H9 (cell line): Measurements from ENCODE around the gene RPL15. TPM values are rescaled to one million over a fixed set of nuclear protein-coding genes. Genes with fewer than 3 reads are reported as not detected.

Source experiments
- DNase-seq: peaks from one replicate; pipeline ENCODE4 v3.0.0-alpha.2; 2017
- H2AFZ ChIP-seq: one replicate; pipeline ENCODE4 v1.6.1; 2013; ENCODE audit warnings: mild to moderate bottlenecking, low read length, control low read depth, moderate library complexity
- H2AK5ac ChIP-seq: 2 replicates; pipeline ENCODE4 v1.6.1; 2013; ENCODE audit warnings: low read length, control low read depth, mixed read lengths; ENCODE audit not compliant: insufficient read length
- H2BK120ac ChIP-seq: one replicate; pipeline ENCODE4 v1.6.1; 2013; ENCODE audit warnings: low read depth, mild to moderate bottlenecking, low read length, control low read depth, inconsistent platforms; ENCODE audit not compliant: poor library complexity, severe bottlenecking
- H2BK12ac ChIP-seq: 2 replicates; pipeline ENCODE4 v1.6.1; 2013; ENCODE audit warnings: low read length, control low read depth, mixed read lengths, low read depth; ENCODE audit not compliant: insufficient read length
- H2BK15ac ChIP-seq: 2 replicates; pipeline ENCODE4 v1.6.1; 2013; ENCODE audit warnings: low read depth, low read length, control low read depth
- H2BK20ac ChIP-seq: one replicate; pipeline ENCODE4 v1.6.1; 2013; ENCODE audit warnings: low read depth, mild to moderate bottlenecking, low read length, control low read depth, inconsistent platforms; ENCODE audit not compliant: poor library complexity, severe bottlenecking
- H2BK5ac ChIP-seq: 2 replicates; pipeline ENCODE4 v1.6.1; 2013; ENCODE audit warnings: low read length, control low read depth, mixed read lengths; ENCODE audit not compliant: insufficient read length
- H3K14ac ChIP-seq: 2 replicates; pipeline ENCODE4 v1.6.1; 2013; ENCODE audit warnings: low read length, control low read depth; ENCODE audit not compliant: insufficient read depth
- H3K18ac ChIP-seq: 2 replicates; pipeline ENCODE4 v1.6.1; 2013; ENCODE audit warnings: low read depth, mild to moderate bottlenecking, mixed read lengths, low read length, control low read depth; ENCODE audit not compliant: insufficient read length
- H3K23ac ChIP-seq: 2 replicates; pipeline ENCODE4 v1.6.1; 2013; ENCODE audit warnings: low read length, control low read depth, mixed read lengths, low read depth; ENCODE audit not compliant: insufficient read length
- H3K23me2 ChIP-seq: 2 replicates; pipeline ENCODE4 v1.6.1; 2013; ENCODE audit warnings: low read depth, mild to moderate bottlenecking, mixed read lengths, low read length, control low read depth; ENCODE audit not compliant: insufficient read length, poor library complexity, severe bottlenecking
- H3K27ac ChIP-seq: 2 replicates; pipeline ENCODE4 v1.5.1; 2013; ENCODE audit warnings: low read length, control low read depth, mixed read lengths, low read depth; ENCODE audit not compliant: insufficient read length
- H3K27me3 ChIP-seq: 2 replicates; pipeline ENCODE4 v1.6.1; 2013; ENCODE audit warnings: low read length, control low read depth, inconsistent platforms; ENCODE audit not compliant: insufficient read depth
- H3K4ac ChIP-seq: 2 replicates; pipeline ENCODE4 v1.6.1; 2013; ENCODE audit warnings: low read depth, mild to moderate bottlenecking, control low read depth, inconsistent platforms, low read length, moderate library complexity
- H3K4me1 ChIP-seq: 2 replicates; pipeline ENCODE4 v1.6.1; 2013; ENCODE audit warnings: low read length, control low read depth, inconsistent platforms; ENCODE audit not compliant: insufficient read depth
- H3K4me2 ChIP-seq: 2 replicates; pipeline ENCODE4 v1.6.1; 2013; ENCODE audit warnings: low read length, control low read depth, mixed read lengths; ENCODE audit not compliant: insufficient read length, insufficient read depth
- H3K56ac ChIP-seq: 2 replicates; pipeline ENCODE4 v1.6.1; 2013; ENCODE audit warnings: low read depth, mild to moderate bottlenecking, mixed read lengths, low read length, control low read depth; ENCODE audit not compliant: insufficient read length
- H3K79me1 ChIP-seq: 2 replicates; pipeline ENCODE4 v1.6.1; 2013; ENCODE audit warnings: low read depth, mild to moderate bottlenecking, moderate library complexity, low read length, control low read depth, inconsistent platforms; ENCODE audit not compliant: insufficient read depth, poor library complexity, severe bottlenecking
- H3K79me2 ChIP-seq: 2 replicates; pipeline ENCODE4 v1.6.1; 2013; ENCODE audit warnings: low read length, control low read depth, inconsistent platforms; ENCODE audit not compliant: insufficient read depth
- H3K9ac ChIP-seq: 2 replicates; pipeline ENCODE4 v1.6.1; 2013; ENCODE audit warnings: low read length, control low read depth, mixed read lengths; ENCODE audit not compliant: insufficient read length; ENCODE audit errors: extremely low read depth
- H3K9me3 ChIP-seq: one replicate; pipeline ENCODE4 v1.6.1; 2013; ENCODE audit warnings: low read depth, low read length, inconsistent platforms; ENCODE audit not compliant: control insufficient read depth
- H3T11ph ChIP-seq: one replicate; pipeline ENCODE4 v1.6.1; 2013; ENCODE audit warnings: mild to moderate bottlenecking, low read length, control low read depth, inconsistent platforms
- H4K20me1 ChIP-seq: one replicate; pipeline ENCODE4 v1.6.1; 2013; ENCODE audit not compliant: control insufficient read depth, insufficient read length, insufficient read depth
- H4K5ac ChIP-seq: 2 replicates; pipeline ENCODE4 v1.6.1; 2013; ENCODE audit warnings: low read depth, mild to moderate bottlenecking, mixed read lengths, low read length, control low read depth; ENCODE audit not compliant: insufficient read length
- H4K8ac ChIP-seq: replicated peaks from 2 replicates; pipeline ENCODE4 v1.6.1; 2013; ENCODE audit warnings: low read length, control low read depth, mixed read lengths, low read depth; ENCODE audit not compliant: insufficient read length
- H4K91ac ChIP-seq: 2 replicates; pipeline ENCODE4 v1.6.1; 2013; ENCODE audit warnings: low read depth, mild to moderate bottlenecking, moderate library complexity, mixed read lengths, low read length, control low read depth; ENCODE audit not compliant: insufficient read length
- H3K27ac Mint-ChIP-seq, 3 experiments: 2 replicates in 2 of 3; 3 replicates in 1 of 3; pipeline ENCODE4 v1.8.0; 2020 to 2021; ENCODE audit warnings: mixed read lengths in 3 of 3, mild to moderate bottlenecking in 1 of 3, moderate library complexity in 1 of 3
- H3K27me3 Mint-ChIP-seq: 2 replicates; pipeline ENCODE4 v1.8.0; 2021; ENCODE audit warnings: low read depth, mild to moderate bottlenecking, moderate library complexity, mixed read lengths
- H3K36me3 Mint-ChIP-seq, 3 experiments: 2 replicates in 2 of 3; 3 replicates in 1 of 3; pipeline ENCODE4 v1.8.0; 2020 to 2021; ENCODE audit warnings: low read depth in 3 of 3, mixed read lengths in 3 of 3; ENCODE audit not compliant: insufficient read depth in 1 of 3
- H3K4me1 Mint-ChIP-seq, 2 experiments: 2 replicates each; pipeline ENCODE4 v1.8.0; 2020; ENCODE audit warnings: mixed read lengths in 2 of 2
- H3K4me3 Mint-ChIP-seq, 2 experiments: 2 replicates in 1 of 2; 3 replicates in 1 of 2; pipeline ENCODE4 v1.8.0; 2020 to 2021; ENCODE audit warnings: mild to moderate bottlenecking in 2 of 2, mixed read lengths in 2 of 2, moderate library complexity in 1 of 2
- H3K9me3 Mint-ChIP-seq, 2 experiments: 2 replicates in 1 of 2; 3 replicates in 1 of 2; pipeline ENCODE4 v1.8.0; 2020; ENCODE audit warnings: mild to moderate bottlenecking in 2 of 2, mixed read lengths in 2 of 2, moderate library complexity in 1 of 2
- CTCF ChIP-seq: fragments of 200-600 bp; sonication (generic); conservative IDR thresholded peaks from 3 replicates; pipeline ENCODE4 v1.8.0; 2021; ENCODE audit warnings: antibody characterized with exemption, mild to moderate bottlenecking
- WGBS: extraction: QIAGEN DNeasy Blood & Tissue Kit; methylation state at CpG from one replicate; pipeline ENCODE4 v1.1.7; 2013; ENCODE audit warnings: missing lambda C conversion rate, low lambda C conversion rate, mixed read lengths; ENCODE audit not compliant: insufficient read length; ENCODE audit errors: extremely low coverage; 5-methylcytosine and 5-hydroxymethylcytosine counted together
- total RNA-seq: library from RNA; stranded (reverse); gene quantifications from 2 replicates; pipeline ENCODE4 v1.2.1, GENCODE V29; 2021

Gene RPL15
- total RNA-seq, 1 experiment from 2014 or later, result 2,794 TPM

GRCh38 chr3:23961066-23961465 is 44.1 kb downstream of the RPL15 start:
- Histone ChIP-seq H3T11ph (no peak overlapping the region), H2BK12ac (no peak overlapping the region), H3K9ac (no peak overlapping the region), H4K91ac (no peak overlapping the region), H3K4me1 (no peaks in the 10 kb centered on the region), H4K20me1 (no peaks in the 10 kb centered on the region), H2BK120ac (no peak overlapping the region), H2BK20ac (no peak overlapping the region), H3K56ac (no peak overlapping the region), H3K18ac (no peak overlapping the region), H3K4ac (no peak overlapping the region), H2BK5ac (no peak overlapping the region), H3K4me2 (no peak overlapping the region), H3K79me2 (no peaks in the 10 kb centered on the region), H3K27ac (no peak overlapping the region), H3K23me2 (no peaks in the 10 kb centered on the region), H3K23ac (no peak overlapping the region), H3K79me1 (peaks cover 2% of the 10 kb centered on the region), H2AFZ (no peak overlapping the region), H3K9me3 (no peaks in the 10 kb centered on the region), H2AK5ac (no peak overlapping the region), H2BK15ac (no peak overlapping the region), H4K5ac (no peak overlapping the region), H4K8ac (no peak overlapping the region), H3K14ac (no peak overlapping the region), H3K27me3 (no peaks in the 10 kb centered on the region)
- no peak for DNase-seq
- no peaks in the 10 kb centered on the region; a peak in 1 of 4 replicates for H3K4me1 Mint-ChIP-seq
- no peak for TF ChIP-seq CTCF
- H3K27ac Mint-ChIP-seq, result no peak overlapping the region
- WGBS, result no CpG with 5 or more reads among the region's 1 CpG
- H3K36me3 Mint-ChIP-seq, result peaks cover 17 to 74% (median 72%) of the 10 kb centered on the region in 3 experiments; a peak in 6 of 7 replicates
- H3K4me3 Mint-ChIP-seq, result no peak overlapping the region
- no peaks in the 10 kb centered on the region for H3K9me3 Mint-ChIP-seq
- H3K27me3 Mint-ChIP-seq, result no peaks in the 10 kb centered on the region
